HepG2 (cell line): ENCODE data around the gene PIGW. TPM values are rescaled to one million over a fixed set of nuclear protein-coding genes. Genes with fewer than 3 reads are reported as not detected.

ENCODE experiments used
- FOXK1 ChIP-seq: sonication (generic); formaldehyde crosslinking; IDR thresholded peaks from 2 replicates; pipeline ENCODE4 v1.4.0; 2020; ENCODE audit warnings: low read depth, missing genetic modification reagents, borderline replicate concordance
- GTF3A ChIP-seq: sonication (generic); formaldehyde crosslinking; conservative IDR thresholded peaks from 2 replicates; pipeline ENCODE4 v1.4.0; 2020; ENCODE audit warnings: mild to moderate bottlenecking, missing genetic modification reagents
- HMGXB3 ChIP-seq: sonication (generic); formaldehyde crosslinking; IDR thresholded peaks from 2 replicates; pipeline ENCODE4 v1.4.0; 2020; ENCODE audit warnings: missing genetic modification reagents, borderline replicate concordance
- HNRNPUL1 ChIP-seq: fragments of 200-400 bp; formaldehyde crosslinking; IDR thresholded peaks from 2 replicates; pipeline ENCODE4 v1.6.1; 2017; ENCODE audit warnings: low read depth, mild to moderate bottlenecking, low read length, moderate library complexity
- NFIB ChIP-seq: sonication (generic); formaldehyde crosslinking; IDR thresholded peaks from 2 replicates; pipeline ENCODE4 v1.9.0; 2021; ENCODE audit warnings: missing genetic modification reagents, mild to moderate bottlenecking, borderline replicate concordance
- NFRKB ChIP-seq: fragments of 450-650 bp; IDR thresholded peaks from 2 replicates; pipeline ENCODE4 v1.6.1; 2017
- NR2C2 ChIP-seq: sonication (generic); formaldehyde crosslinking; IDR thresholded peaks from 2 replicates; pipeline ENCODE4 v1.4.0; 2020; ENCODE audit warnings: missing genetic modification reagents, mild to moderate bottlenecking, moderate library complexity, borderline replicate concordance
- PRMT3 ChIP-seq: sonication (generic); formaldehyde crosslinking; IDR thresholded peaks from 2 replicates; pipeline ENCODE4 v1.8.1; 2022; ENCODE audit warnings: low read depth, mild to moderate bottlenecking, moderate library complexity, missing genetic modification reagents, borderline replicate concordance
- ZFP62 ChIP-seq: sonication (generic); formaldehyde crosslinking; IDR thresholded peaks from 2 replicates; pipeline ENCODE4 v1.4.0; 2020; ENCODE audit warnings: missing genetic modification reagents
- ZFY ChIP-seq: sonication (generic); formaldehyde crosslinking; IDR thresholded peaks from 2 replicates; pipeline ENCODE4 v1.4.0; 2020; ENCODE audit warnings: missing genetic modification reagents
- ZNF253 ChIP-seq: sonication (generic); formaldehyde crosslinking; IDR thresholded peaks from 2 replicates; pipeline ENCODE4 v1.8.0; 2022; ENCODE audit warnings: mild to moderate bottlenecking, missing genetic modification reagents, borderline replicate concordance
- ZNF3 ChIP-seq: IDR thresholded peaks from 2 replicates; pipeline ENCODE4 v1.7.0; 2017; ENCODE audit warnings: inconsistent platforms
- ZNF512B ChIP-seq: sonication (generic); formaldehyde crosslinking; IDR thresholded peaks from 2 replicates; pipeline ENCODE4 v1.5.1; 2020; ENCODE audit warnings: missing genetic modification reagents, mild to moderate bottlenecking, borderline replicate concordance
- ZNF615 ChIP-seq: sonication (generic); formaldehyde crosslinking; IDR thresholded peaks from 2 replicates; pipeline ENCODE4 v1.5.0; 2020; ENCODE audit warnings: mild to moderate bottlenecking, missing genetic modification reagents, borderline replicate concordance
- ZNF674 ChIP-seq: sonication (generic); formaldehyde crosslinking; IDR thresholded peaks from 2 replicates; pipeline ENCODE4 v1.5.0; 2020; ENCODE audit warnings: low read depth, mild to moderate bottlenecking, missing genetic modification reagents
- ZNF761 ChIP-seq: sonication (generic); formaldehyde crosslinking; conservative IDR thresholded peaks from 2 replicates; pipeline ENCODE4 v1.4.0; 2020; ENCODE audit warnings: mild to moderate bottlenecking, missing genetic modification reagents
- ZNF784 ChIP-seq: sonication (generic); formaldehyde crosslinking; IDR thresholded peaks from 2 replicates; pipeline ENCODE4 v1.5.1; 2020; ENCODE audit warnings: missing genetic modification reagents, mild to moderate bottlenecking, borderline replicate concordance
- polyA plus RNA-seq, 8 experiments: library from polyadenylated mRNA; depleted of rRNA in 3 of 8; stranded (reverse) in 7 of 8; unstranded in 1 of 8; fragments of >200 nt; fragmentation: Illumina TruSeq in 4 of 8; extraction: Trizol in 4 of 8; gene quantifications; 2 replicates each; pipeline versions ENCODE4 v1.2.1 to v1.2.3, GENCODE V29; 2011 to 2016; ENCODE audit warnings: low read depth in 4 of 8, missing spikeins in 1 of 8, mixed read lengths in 1 of 8; ENCODE audit not compliant: insufficient read depth in 1 of 8
- total RNA-seq, 5 experiments: library from RNA; depleted of rRNA; stranded (reverse); fragments of >200 nt; fragmentation: Illumina TruSeq; extraction: Trizol; gene quantifications; 2 replicates each; pipeline ENCODE4 v1.2.3, GENCODE V29; 2016; ENCODE audit warnings: low read depth in 1 of 5
- TF ChIP-seq, protein P1 (sequence below): sonication (generic); formaldehyde crosslinking; IDR thresholded peaks from 2 replicates; pipeline ENCODE4 v1.8.0; 2022; ENCODE audit warnings: missing genetic modification reagents, low read depth, mild to moderate bottlenecking, borderline replicate concordance
- TF ChIP-seq, protein P2 (sequence below): sonication (generic); formaldehyde crosslinking; IDR thresholded peaks from 2 replicates; pipeline ENCODE4 v1.8.1; 2023; ENCODE audit warnings: mild to moderate bottlenecking, missing genetic modification reagents

PIGW gene
- total and polyA plus RNA-seq, 2 of the 13 experiments (the other 11 are each of a cell fraction or from before 2014, with no cell fraction given), result 9.0 to 24.0 TPM

- TF ChIP-seq NFIB (no peak), HMGXB3 (CRISPR knock-in tag) (peak; percentile 80; the same call in 1 of the 2 replicates), ZNF674 (CRISPR knock-in tag) (no peak), HNRNPUL1 (no peak), PRMT3 (CRISPR knock-in tag) (no peak), ZNF3 (CRISPR knock-in tag) (no peak), FOXK1 (peak; percentile 64; the same call in 1 of the 2 replicates), ZNF253 (no peak), GTF3A (CRISPR knock-in tag) (peak; percentile 53; the same call in 1 of the 2 replicates), ZNF761 (no peak), NR2C2 (peak; percentile 70), ZNF615 (CRISPR knock-in tag) (no peak), ZFP62 (CRISPR knock-in tag) (no peak), ZNF512B (CRISPR knock-in tag) (no peak; the same call in 1 of the 2 replicates), NFRKB (no peak), ZFY (CRISPR knock-in tag) (peak; percentile 82), ZNF784 (CRISPR knock-in tag) (peak; percentile 91)
- TF ChIP-seq, protein P1, sequence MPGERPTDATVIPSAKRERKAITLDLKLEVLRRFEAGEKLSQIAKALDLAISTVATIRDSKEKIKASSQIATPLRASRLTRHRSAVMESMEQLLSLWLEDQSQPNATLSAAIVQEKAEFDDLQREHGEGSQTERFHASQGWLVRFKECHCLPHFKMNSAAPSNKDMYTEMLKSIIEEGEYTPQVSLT (CRISPR knock-in tag), result no peak
- TF ChIP-seq, protein P2, sequence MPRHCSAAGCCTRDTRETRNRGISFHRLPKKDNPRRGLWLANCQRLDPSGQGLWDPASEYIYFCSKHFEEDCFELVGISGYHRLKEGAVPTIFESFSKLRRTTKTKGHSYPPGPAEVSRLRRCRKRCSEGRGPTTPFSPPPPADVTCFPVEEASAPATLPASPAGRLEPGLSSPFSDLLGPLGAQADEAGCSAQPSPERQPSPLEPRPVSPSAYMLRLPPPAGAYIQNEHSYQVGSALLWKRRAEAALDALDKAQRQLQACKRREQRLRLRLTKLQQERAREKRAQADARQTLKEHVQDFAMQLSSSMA, result no peak
Measured at GRCh38 chr17:36486204-36487194, 48.3 kb upstream of the PIGW start, which contains the start of gene ZNHIT3 (continued).
